HG03575 (cell line): ENCODE results near the gene HMGB3.

Experiments used
- ATAC-seq: cut with Tn5 transposase; IDR thresholded peaks from one replicate; pipeline ENCODE4 v1.9.1; 2021; ENCODE audit not compliant: unreplicated experiment, insufficient number of reproducible peaks, low FRiP score; ENCODE audit errors: extremely low read depth

Gene HMGB3

DNA sequence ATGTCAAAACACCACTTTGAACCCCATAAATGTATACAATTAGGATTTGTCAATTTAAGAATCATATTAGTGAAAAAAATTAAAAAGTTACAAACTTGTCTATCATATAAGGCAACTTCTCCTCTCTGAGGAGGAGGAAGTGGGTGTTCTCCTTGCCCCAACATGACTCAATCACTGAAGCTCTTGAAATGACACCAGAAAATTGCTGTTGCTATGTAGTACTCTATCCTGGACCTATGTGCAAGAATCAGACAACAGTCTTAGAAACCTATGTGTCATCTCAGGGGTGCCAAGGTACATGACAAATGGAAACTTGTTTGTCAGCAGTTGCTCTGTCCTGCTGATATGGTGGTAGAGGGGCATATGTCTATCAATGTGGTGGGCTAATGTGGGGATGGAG, 47.7 kb downstream of the HMGB3 start:
- no peak for ATAC-seq

DNA sequence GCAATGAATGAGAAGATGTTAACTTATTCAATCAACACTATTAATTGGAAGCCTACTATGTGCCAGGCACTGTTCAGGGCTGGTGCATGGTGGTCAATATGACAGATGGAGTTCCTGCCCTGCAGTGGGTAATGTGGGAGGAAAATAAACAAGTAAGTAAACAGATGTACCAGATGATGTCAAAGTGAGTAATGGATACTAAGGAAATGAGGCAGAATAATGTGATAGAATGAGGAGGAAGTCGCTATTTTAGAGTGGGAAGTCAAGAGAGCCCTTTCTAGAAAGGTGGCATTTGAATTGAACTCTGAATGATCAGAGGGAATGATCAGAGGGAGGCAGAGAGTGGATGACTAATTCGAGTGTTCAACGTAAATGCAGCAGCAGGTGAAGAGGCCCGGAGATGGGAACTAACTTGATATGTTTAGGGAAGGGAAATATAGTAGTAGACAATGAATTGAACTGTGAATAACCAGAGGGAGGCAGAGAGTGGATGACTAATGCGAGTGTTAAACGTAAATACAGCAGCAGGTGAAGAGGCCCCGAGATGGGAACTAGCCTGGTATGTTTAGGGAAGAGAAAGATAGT, 48.3 kb downstream of the HMGB3 start:
- ATAC-seq: no peak

DNA sequence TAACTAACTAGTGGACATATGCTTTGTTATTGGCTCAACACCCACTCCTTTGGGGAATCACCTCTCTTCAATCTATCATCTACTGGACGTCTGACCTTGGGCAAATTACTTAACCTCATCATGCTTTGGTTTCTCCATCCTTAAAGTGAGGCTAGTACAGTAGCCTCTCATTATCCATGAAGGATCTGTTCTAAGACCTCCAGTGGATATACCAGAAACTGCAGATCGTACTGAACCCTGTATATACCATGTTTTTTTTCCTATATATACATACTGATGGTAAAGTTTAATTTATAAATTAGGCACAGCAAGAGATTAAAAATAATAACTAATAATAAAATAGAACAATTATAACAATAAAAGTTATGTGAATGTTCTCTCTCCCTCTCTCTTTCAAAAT, 56.2 kb downstream of the HMGB3 start:
- no peak for ATAC-seq
